ENCODE measurements around the gene INPP5D.
"Not testable (repeated sequence)": the region's sequence is repeated elsewhere in the genome, so short reads cannot be mapped to it uniquely, and the experiment has no call there.

The INPP5D gene

DNA sequence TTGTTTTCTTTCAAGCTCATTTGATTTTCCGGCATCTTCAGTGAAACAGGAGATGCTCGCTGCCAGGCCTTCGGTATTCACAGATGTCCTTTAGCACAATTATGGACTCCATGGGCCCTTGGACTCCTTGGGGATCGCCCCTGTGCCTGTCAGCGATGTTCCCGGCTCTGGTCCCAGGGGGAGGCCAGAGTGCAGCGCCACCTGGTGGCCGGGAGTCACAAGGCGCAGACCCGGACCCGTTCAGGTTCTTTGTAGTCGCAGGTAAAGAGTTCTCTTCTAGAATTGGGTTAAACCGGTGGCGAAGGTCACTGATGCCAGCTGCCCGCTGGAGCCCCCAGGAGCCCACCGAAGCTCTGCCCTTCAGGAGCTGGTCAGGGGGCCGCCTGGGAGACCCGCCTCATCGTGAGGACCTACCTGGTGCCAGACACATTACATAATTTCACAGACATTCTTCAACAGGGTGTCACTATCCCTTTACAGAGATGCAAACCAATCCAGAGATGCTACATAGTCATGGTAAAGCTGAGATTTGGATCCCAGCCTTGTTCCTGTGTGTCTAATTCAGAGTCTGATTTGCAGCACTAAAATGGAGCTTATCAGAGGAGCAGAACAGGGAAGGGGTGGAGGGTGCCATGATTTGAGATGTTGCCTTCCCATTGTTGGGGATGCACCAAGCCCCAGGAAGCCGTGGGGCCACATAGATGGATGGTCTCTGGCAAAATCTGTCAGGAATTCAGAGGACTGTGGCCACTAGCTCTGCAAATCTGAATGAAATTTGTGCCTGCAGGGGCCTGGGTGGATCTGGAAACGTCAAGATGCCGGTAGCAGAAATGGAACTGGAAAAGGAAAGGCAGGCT is 6.0 kb upstream of the INPP5D start:
- peak; percentile 64 for DNase-seq (ENCODE audit: low spot score)

- no peak for DNase-seq (ENCODE audit: low spot score)
Observed at GRCh38 chr2:233055362-233055761, 4.8 kb upstream of the INPP5D start.

DNA sequence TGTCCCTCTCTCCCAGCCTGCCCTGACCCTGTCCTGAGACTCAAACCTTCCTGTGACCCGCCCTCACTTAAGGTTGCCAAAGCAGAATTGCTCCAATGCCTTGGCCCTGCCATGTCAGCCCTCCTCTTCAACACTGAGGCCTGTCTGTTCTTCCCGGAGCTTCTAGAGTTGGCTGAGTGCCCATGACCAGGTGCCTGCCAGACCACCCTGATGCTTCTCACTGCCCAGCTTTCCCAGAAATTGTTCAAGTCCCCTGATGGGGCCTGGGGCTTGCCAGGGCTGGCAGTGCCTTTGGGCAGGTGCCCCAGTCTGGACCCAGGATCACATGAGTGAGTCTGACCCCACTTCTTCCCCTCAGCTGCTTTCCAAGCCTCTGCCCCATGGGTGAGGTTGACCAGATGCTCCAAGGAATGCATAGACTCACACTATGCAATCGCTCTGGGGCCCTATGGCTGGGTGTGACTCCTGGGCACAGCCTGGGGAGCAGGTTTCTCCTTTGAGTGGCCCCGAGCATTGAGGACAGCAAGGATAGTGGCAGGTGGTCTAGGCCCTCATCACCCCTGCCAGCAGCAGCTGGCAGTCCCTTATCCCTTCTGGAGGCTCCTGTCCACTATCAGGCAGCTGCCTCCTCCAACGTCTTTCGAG is 3.1 kb upstream of the INPP5D start:
- no peak for DNase-seq (ENCODE audit: low spot score)

DNA sequence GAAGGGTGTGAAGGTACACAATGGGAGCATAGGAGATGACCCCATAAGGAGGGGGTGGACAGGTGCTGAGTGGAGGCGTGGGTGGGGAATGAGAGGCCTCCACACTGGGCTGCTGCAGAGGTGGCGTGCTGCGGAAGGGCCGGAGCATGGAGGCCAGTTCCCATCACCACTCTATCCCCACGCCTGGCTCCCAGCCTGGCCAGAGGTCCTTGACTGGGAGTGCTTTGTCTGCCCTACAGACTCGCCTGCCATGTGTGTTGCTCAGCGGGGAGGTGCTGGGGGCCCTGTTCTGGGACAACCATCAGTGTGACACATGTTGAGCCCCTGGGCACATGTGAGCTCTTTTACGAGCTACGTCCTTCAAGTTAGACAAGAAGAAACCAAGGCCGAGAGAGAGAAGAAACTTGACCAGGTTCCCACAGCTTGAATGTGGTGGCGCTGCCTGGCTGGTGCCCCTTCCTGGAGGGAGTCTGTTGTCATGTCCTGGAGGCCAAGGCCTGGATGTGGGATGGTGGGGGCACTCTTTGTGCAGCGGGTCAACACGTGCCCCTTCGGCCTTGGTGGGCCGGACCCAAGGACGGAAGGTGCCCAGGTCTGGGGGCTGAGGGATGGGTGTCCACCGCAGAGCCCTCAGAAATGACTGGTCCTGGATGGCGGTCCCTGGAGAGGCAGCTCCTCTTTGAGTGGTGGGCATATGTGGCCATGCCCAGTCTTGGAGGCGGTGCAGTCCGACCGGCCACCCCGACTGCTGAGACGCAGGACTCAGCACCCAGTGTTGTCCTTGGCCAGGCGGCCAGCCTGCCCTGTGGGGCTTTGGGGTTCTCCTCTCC is 1.2 kb upstream of the INPP5D start:
- DNase-seq (ENCODE audit: low spot score): no peak

DNA sequence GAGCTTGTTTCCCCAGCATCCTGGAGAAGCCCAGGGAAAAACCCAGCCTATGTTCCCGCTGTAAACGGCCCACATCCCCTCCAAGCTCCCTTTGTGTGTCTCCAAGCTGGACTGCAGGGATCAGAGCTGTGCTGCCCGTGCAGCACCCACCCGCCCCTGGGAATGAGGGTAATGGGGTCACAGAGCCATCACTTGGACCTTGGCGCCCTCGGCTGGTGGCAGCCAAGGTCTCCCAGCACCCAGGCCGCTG is 670 bp upstream of the INPP5D start:
- no peak for DNase-seq (ENCODE audit: low spot score)

GRCh38 chr2:233060501-233060979 is 398 bp downstream of the INPP5D start:
- DNase-seq (ENCODE audit: low spot score): no peak

GRCh38 chr2:233060980-233061590 is 943 bp downstream of the INPP5D start:
- no peak for DNase-seq (ENCODE audit: low spot score)

- DNase-seq (ENCODE audit: low spot score): peak; percentile 70
Observed at GRCh38 chr2:233061591-233062450, 1.7 kb downstream of the INPP5D start.

DNA sequence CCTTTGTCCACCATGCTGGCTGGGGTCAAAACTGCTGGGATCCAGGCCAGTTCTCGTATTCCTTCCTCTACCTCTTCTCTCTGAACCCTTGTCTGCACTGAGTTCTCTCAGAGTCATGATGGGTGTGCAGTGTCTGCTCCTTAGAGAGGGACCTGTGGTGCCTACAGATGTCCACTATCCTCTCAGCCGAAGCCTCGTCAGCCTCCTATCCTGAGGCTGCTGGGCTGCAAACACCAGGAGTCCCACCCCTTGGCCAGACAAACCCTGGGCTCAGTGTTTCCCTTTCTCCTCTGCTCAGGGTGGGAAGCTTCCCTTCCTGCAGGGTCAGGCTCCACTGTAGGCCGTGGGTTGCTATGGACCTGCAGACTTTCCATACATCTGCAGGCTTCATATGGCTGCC is 2.3 kb downstream of the INPP5D start:
- no peak for DNase-seq (ENCODE audit: low spot score)

DNA sequence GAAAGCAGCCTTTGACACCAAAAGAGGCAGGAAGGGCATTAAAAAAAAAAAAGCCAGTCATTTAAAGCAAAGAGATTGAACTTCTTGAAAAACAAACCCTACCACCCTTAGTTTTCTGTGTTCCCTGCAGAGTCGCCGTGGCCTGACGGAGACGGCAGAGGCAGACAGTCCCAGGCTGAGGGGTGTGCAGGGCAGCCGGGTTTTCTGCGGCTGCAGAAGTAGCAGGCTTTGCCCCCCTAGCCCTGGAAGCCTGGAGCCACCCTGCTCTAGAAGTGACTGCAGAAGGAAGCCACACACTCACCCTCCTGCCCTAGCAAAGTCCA is 2.8 kb downstream of the INPP5D start:
- no peak for DNase-seq (ENCODE audit: low spot score)

DNA sequence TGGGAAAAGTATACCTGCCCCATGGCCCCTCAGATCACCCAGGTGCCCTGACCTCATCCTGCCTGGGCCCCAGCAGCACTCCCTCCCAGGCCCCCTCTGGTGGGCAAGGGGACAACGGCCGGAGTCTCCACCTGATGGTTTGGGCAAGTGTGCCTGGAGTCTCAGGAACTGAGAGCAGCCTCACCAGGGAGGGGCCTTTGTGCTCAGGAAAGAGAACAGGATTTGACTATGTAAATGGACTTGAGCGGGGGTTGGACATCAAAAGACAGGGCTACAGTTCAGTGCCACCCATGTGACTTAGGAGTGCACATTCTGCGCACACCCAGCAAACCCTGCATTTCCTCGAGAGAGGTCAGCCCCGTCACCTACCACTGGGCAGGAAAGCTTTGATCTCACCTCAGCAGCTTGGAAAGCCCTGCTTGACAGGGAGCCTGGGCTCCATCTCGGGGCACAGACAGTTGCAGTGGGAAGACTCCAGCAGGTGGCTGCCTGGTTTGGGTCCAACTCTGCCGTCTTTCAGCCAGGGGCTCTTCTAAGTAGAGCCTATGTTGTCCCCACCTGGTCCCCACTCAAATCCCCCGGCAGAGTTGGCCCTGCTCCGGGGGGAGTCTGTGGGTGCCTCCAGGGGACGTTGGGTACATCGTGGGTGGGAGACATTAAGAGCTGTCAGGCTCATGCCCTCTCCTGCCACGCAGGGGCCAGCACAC is 3.3 kb downstream of the INPP5D start:
- no peak for DNase-seq (ENCODE audit: low spot score)

- DNase-seq (ENCODE audit: low spot score): no peak
Observed at GRCh38 chr2:233063976-233064411, 3.9 kb downstream of the INPP5D start.

GRCh38 chr2:233064530-233065199 is 4.5 kb downstream of the INPP5D start:
- no peak for DNase-seq (ENCODE audit: low spot score)

DNA sequence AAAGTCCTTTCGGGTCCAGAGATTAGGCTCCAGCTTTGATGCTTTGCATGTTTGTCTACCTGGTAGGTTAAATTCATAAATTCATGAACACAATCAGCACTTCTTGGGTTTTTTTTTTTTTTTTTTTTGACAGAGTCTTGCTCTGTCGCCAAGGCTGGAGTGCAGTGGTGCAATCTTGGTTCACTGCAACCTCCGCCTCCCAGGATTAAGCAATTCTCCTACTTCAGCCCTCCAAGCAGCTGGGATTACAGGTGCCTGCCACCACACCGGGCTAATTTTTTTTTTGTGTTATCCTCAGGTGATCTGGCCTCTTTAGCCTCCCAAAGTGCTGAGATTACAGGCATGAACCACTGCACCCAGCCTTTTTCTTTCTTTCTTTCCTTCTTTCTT is 5.1 kb downstream of the INPP5D start:
- not testable (repeated sequence) for DNase-seq (ENCODE audit: low spot score)

DNA sequence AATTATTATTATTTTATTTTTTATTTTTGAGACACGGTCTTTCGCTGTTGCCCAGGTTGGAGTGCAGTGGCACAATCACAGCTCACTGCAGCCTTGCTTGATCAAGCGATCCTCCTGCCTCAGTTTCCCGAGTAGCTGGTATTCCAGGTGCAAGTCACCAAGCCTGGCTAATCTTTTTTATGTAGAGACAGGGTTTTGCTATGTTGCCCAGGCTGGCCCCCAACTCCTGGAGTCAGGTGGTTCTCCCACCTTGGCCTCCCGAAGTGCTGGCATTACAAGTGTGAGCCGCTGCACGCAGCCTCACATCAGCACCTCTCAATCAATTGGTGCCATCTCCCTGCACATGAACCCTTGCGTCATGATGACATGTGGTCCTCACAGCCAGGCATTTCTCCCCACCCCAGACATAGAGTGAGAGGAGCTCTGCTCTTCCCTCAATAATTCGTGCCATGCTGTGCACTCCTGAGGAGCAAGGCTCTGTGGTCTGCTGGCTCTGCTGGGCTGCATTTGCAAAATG is 5.9 kb downstream of the INPP5D start:
- DNase-seq (ENCODE audit: low spot score): no peak

GRCh38 chr2:233068762-233069418 is 8.7 kb downstream of the INPP5D start:
- DNase-seq (ENCODE audit: low spot score): no peak

- no peak for DNase-seq (ENCODE audit: low spot score)
Observed at GRCh38 chr2:233072838-233073237, 12.7 kb downstream of the INPP5D start.

DNA sequence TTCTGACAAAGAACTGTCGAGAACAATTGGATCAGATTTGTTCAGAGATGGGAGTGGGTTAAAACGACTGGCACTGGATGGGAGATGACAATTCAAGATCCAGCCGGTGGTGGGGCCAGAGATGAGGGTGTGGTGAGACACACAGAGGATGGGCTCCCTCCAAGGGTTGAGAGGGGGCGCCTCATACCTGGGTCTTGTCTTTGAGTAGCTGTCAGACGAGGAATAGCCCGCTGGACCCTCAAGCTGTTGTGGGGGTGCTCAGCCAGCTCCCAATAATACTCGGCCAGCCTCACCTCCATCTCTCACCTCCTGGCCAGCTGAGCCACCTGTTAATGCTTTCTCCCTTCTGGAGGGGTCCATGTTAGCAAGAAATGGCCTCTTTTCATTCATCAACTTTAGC is 14.0 kb downstream of the INPP5D start:
- no peak for DNase-seq (ENCODE audit: low spot score)

- no peak for DNase-seq (ENCODE audit: low spot score)
Observed at GRCh38 chr2:233075141-233075965, 15.2 kb downstream of the INPP5D start.

All from CD4-positive, alpha-beta T cell treated with Interleukin-15 for 4 hours (primary cell).